ENCODE results near the gene AGGF1.
A peak's percentile ranks its signal among the peaks of the same experiment; 100 is the strongest.

Gene AGGF1

DNA sequence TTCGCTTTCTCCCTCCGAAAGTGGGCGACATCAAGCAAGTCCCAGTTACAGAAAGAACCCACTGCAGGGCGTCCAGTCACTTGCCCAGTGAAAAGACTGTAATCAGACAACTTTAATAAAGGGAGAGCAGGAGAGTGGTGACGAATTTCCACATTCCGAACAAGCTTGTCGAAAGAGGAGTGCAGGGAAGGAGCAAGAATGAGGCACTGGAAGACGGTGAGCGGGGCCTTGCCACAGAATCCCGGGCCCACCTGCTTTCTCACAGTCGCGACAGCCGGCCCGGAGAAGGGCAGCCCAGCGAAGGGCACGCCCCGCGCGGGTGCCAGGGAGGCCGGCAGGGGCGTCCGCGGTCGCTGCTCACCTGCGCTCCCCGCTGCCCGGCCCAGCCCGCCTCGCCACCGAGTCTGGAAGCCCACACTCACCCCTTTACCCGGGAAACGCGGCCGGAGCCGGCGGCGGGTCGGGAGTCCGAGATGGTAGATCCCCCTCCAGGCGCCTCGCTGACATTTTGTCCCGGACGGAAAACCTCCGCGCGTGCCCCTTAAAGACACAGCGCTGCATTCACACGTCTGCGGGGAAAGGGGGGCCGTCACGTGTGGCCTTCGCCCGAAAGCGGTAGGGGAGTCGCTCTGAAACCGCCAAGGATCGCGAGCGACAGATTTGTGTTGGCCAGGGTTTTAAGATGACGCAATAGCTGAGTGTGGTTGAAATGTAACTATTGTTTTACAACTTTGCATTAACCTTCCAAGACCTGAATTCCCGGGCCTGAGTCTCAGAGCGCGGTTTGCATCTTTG, 56.7 kb downstream of the AGGF1 start, which contains the start of gene ZBED3:
TSS of gene ZBED3 (minus strand) at position 597 of the 795 bp plus-strand sequence. CDS start 9,407 bp downstream, outside the sequence.
- Histone ChIP-seq H3K27ac (ENCODE audit: low read length) (peak within 1 kb of the TSS; percentile 98), H3K36me3 (ENCODE audit: insufficient read depth, low read length) (peaks cover 31% of the 10 kb centered on the region)
- peak; percentile 81 for ATAC-seq (ENCODE audit: insufficient read depth, low read depth)

DNA sequence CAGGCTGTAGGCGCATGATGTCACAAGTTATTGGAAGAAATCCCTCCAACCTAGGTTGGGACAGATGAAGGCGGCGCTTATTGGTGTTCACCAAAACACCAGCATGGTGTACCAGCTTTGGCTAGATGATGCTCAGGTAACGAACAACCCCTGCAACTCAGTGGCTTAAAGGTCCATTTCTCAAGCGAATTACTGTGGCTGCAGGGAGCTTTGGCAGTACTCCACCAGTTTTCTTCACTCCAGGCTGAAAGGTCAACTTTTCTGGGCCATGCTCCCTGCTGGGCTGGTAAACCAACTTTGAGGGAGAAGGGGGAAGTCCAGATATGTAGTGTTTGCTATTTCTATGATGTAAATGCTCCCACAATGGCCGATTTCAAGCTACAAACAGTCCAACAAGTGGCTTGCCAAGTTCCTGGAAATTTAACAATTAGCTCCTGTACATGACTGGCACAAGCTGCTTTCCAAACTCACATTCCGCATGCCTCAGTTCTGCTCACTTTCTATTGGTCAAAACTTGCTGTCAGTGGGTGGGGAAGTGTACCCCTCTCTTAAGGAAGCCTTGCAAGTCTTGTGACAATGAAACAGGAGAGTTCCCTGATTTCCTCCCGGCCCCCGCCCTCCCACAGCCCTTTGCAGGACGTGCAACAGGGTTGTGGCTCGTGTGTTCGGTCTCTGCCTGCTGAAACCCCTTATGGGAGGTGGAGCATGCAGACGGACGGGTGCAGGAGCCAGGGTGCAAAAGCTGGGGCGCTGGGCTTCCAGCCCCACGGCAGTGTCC, 57.5 kb downstream of the AGGF1 start:
- ATAC-seq (ENCODE audit: insufficient read depth, low read depth), result no peak
- H3K27ac ChIP-seq (ENCODE audit: low read length), result peak overlapping the region; percentile 98

More for the DNA sequence above, 56.7 kb downstream of the AGGF1 start, which contains the start of gene ZBED3:
- peak within 1 kb of the TSS; percentile 76 for H3K4me2 ChIP-seq (ENCODE audit: insufficient read depth, low read length)
- TF ChIP-seq EZH2 (IDR thresholded peaks at IDR 0.05; ENCODE audit: borderline replicate concordance, low read depth, low read length, severe bottlenecking), result no peak
- TF ChIP-seq, protein P1, sequence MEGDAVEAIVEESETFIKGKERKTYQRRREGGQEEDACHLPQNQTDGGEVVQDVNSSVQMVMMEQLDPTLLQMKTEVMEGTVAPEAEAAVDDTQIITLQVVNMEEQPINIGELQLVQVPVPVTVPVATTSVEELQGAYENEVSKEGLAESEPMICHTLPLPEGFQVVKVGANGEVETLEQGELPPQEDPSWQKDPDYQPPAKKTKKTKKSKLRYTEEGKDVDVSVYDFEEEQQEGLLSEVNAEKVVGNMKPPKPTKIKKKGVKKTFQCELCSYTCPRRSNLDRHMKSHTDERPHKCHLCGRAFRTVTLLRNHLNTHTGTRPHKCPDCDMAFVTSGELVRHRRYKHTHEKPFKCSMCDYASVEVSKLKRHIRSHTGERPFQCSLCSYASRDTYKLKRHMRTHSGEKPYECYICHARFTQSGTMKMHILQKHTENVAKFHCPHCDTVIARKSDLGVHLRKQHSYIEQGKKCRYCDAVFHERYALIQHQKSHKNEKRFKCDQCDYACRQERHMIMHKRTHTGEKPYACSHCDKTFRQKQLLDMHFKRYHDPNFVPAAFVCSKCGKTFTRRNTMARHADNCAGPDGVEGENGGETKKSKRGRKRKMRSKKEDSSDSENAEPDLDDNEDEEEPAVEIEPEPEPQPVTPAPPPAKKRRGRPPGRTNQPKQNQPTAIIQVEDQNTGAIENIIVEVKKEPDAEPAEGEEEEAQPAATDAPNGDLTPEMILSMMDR (IDR thresholded peaks at IDR 0.05; ENCODE audit: borderline replicate concordance, extremely low read depth, low read length, poor library complexity, severe bottlenecking), result peak; percentile 55
- H3K9ac ChIP-seq (ENCODE audit: low read depth, low read length), result peak within 1 kb of the TSS; percentile 97
- no peaks in the 10 kb centered on the region for H3K9me3 ChIP-seq (ENCODE audit: insufficient read depth, low read length, severe bottlenecking)
- no peaks in the 10 kb centered on the region for H4K20me1 ChIP-seq (ENCODE audit: insufficient read depth, low read length)
- DNase-seq, result peak; percentile 83
- peaks cover 38% of the 10 kb centered on the region for H3K4me1 ChIP-seq (ENCODE audit: insufficient read depth, low read length)
- peak within 1 kb of the TSS; percentile 91 for H2AFZ ChIP-seq (ENCODE audit: low read depth, low read length)
- no peaks in the 10 kb centered on the region for H3K27me3 ChIP-seq (ENCODE audit: insufficient read depth, low read length, poor library complexity)
- peak within 1 kb of the TSS; percentile 79 to 81 for H3K4me3 ChIP-seq (ENCODE audit: low read depth in 1 of 2, low read length in 2 of 2)
- peaks cover 60% of the 10 kb centered on the region for H3K79me2 ChIP-seq (ENCODE audit: insufficient read depth, low read length)

DNA sequence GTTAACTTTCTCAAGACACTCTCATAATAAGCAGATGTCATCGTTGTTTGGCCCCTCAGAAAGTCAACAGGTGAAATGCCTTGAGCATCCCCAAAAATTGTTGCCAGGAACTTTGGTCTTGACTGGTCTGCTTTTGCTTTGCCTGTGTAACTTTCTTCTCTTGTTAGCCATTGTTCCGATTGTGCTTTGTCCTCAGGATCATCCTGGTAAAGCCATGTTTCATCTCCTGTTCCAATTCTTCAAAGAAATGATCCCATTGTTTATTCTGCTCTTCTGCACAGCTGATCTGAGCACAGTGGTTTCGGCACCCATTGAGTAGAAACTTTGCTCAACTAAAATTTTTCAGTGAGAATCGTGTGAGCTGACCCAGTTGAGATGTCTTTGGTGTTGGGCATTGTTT, 65.0 kb downstream of the AGGF1 start:
- Histone ChIP-seq H3K27ac (ENCODE audit: low read length) (no peak overlapping the region), H3K79me2 (ENCODE audit: insufficient read depth, low read length) (no peaks in the 10 kb centered on the region), H3K9me3 (ENCODE audit: insufficient read depth, low read length, severe bottlenecking) (no peaks in the 10 kb centered on the region), H3K27me3 (ENCODE audit: insufficient read depth, low read length, poor library complexity) (no peaks in the 10 kb centered on the region), H3K4me2 (ENCODE audit: insufficient read depth, low read length) (no peak overlapping the region), H3K4me1 (ENCODE audit: insufficient read depth, low read length) (no peaks in the 10 kb centered on the region), H3K9ac (ENCODE audit: low read depth, low read length) (no peak overlapping the region), H4K20me1 (ENCODE audit: insufficient read depth, low read length) (no peaks in the 10 kb centered on the region), H3K36me3 (ENCODE audit: insufficient read depth, low read length) (no peaks in the 10 kb centered on the region), H2AFZ (ENCODE audit: low read depth, low read length) (no peak overlapping the region), H3K4me3 (ENCODE audit: low read depth in 1 of 2, low read length in 2 of 2) (no peak overlapping the region)
- TF ChIP-seq EZH2 (IDR thresholded peaks at IDR 0.05; ENCODE audit: borderline replicate concordance, low read depth, low read length, severe bottlenecking), result no peak
- DNase-seq (no peak), ATAC-seq (ENCODE audit: insufficient read depth, low read depth) (no peak)

More for the DNA sequence above, 57.5 kb downstream of the AGGF1 start:
- H3K4me1 ChIP-seq (ENCODE audit: insufficient read depth, low read length), result peaks cover 38% of the 10 kb centered on the region
- H3K36me3 ChIP-seq (ENCODE audit: insufficient read depth, low read length), result peaks cover 25% of the 10 kb centered on the region
- peak; percentile 14 for DNase-seq
- H2AFZ ChIP-seq (ENCODE audit: low read depth, low read length), result peak overlapping the region; percentile 91
- H3K9ac ChIP-seq (ENCODE audit: low read depth, low read length), result peak overlapping the region; percentile 97
- no peaks in the 10 kb centered on the region for H3K9me3 ChIP-seq (ENCODE audit: insufficient read depth, low read length, severe bottlenecking)
- no peaks in the 10 kb centered on the region for H3K27me3 ChIP-seq (ENCODE audit: insufficient read depth, low read length, poor library complexity)
- no peak for TF ChIP-seq EZH2 (IDR thresholded peaks at IDR 0.05; ENCODE audit: borderline replicate concordance, low read depth, low read length, severe bottlenecking)
- TF ChIP-seq, protein P1 (IDR thresholded peaks at IDR 0.05; ENCODE audit: borderline replicate concordance, extremely low read depth, low read length, poor library complexity, severe bottlenecking), result no peak
- no peaks in the 10 kb centered on the region for H4K20me1 ChIP-seq (ENCODE audit: insufficient read depth, low read length)
- H3K4me3 ChIP-seq (ENCODE audit: low read depth in 1 of 2, low read length in 2 of 2), result peak overlapping the region; percentile 79 to 81; a peak in 3 of 4 replicates
- H3K79me2 ChIP-seq (ENCODE audit: insufficient read depth, low read length), result peaks cover 54% of the 10 kb centered on the region
- H3K4me2 ChIP-seq (ENCODE audit: insufficient read depth, low read length), result peak overlapping the region; percentile 76
